Activated CD8-positive, alpha-beta memory T cell treated with anti-CD3 and anti-CD28 coated beads, Interleukin-2, amount 50 U/mL, for 24 hours (primary cell): Measurements from ENCODE around the gene FBN2.
"Not testable (repeated sequence)": the region's sequence is repeated elsewhere in the genome, so short reads cannot be mapped to it uniquely, and the experiment has no call there.

Experiments
- DNase-seq: peaks from one replicate; pipeline ENCODE4 v3.0.0-alpha.2; 2020; ENCODE audit errors: extremely low read depth

The FBN2 gene

DNA sequence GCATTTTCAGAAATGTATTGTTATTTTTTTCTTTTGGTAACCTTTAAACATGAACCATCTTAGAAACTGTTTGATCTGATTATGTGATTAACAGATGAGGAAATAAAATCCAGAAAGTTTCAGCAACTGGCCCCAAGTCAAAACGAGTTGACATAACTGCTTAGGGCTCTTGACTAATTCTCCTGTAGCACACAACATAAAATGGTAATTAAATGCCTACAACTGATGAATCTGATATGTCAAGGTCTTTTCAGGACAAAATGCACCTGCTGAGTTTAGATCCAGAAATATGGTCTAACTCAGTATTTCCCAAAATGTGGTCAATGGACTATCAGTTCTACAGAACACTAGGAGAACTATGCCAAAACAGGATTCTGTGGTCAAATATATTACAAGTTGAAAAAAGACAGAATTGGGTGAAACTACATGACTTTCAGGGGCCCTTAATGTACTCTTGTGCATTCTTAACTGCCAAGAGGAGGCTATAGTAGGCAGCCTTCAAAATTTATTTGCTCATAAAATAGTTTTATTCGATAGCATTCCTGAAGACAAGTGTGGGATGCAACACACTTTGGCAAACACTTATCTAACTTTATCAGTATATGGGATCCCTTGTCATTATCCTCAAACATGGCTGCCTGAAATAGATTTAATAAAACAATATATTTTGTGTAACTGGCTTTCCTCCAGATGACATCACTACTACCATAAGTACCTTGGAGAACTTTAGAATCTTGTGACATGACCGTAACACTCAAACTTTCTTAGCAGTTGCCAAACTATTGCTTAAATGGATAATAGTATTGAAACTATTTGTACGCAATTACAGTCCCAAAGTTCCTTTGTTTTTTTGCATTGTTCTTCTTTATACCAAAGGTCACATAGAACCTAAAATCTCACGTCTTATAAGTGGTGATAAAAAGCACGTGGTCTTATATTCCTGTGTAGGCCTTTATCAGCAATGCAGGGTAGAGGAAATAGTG, 59.4 kb downstream of the FBN2 start:
- no peak for DNase-seq

DNA sequence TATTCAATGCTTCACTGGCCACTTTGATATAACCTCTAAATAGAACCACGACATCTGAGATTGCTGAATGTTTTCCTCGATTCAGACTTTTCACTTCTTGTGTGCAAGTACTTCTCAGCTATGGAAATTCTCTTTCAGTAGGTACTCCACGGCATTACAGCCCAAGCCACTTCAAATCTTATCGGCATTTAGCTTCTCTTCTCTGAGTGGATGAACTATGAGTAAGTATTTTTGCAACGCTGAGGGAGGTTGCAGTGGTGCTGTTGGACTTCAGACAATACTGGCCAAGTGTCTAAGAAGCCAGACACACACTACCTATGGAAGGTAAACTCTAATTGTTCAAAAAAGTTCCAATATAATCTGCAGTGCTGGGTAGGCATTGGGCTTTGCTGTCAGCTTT, 60.1 kb downstream of the FBN2 start:
- DNase-seq: no peak

GRCh38 chr5:128475693-128476092, 62.4 kb downstream of the FBN2 start:
- no peak for DNase-seq

DNA sequence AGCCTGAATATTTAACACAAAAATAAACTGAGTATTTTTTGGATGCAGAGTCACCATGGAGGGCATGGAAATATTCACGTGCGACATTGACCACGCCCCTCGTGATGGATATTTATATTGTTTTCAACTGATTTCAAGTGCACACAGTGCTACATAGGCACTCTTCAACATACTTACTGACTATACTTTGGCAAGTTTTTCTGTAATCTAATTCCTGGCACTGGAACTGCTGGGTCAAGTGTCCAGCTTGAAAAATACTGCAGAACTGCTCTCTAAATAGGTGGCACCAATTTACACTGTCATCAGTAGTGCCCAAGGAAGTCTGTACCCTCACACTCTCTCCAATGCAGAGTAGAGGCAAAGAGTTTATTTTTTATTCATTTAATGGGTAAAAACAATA, 65.1 kb downstream of the FBN2 start:
- DNase-seq: no peak

DNA sequence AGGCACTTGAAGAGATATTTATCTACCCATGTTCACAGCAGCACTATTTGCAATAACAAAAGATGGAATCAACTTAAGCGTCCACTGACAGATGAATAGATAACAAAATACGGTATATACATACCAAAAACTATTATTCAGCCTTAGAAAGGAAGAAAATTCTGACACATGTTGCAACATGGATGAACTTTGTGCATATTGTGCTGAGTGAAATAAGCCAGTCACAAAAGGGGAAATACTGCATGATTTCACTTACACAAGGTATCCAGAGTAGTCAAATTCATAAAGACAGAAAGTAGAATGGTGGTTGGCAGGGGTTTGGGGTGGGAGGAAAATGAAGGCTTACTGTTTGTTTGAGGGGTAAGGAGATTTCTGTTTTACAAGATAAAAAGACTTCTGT, 66.0 kb downstream of the FBN2 start:
- DNase-seq: no peak

- no peak for DNase-seq
These were observed 67.4 kb downstream of the FBN2 start for GRCh38 chr5:128470663-128471062.

GRCh38 chr5:128469912-128470311, 68.1 kb downstream of the FBN2 start:
- DNase-seq: no peak

DNA sequence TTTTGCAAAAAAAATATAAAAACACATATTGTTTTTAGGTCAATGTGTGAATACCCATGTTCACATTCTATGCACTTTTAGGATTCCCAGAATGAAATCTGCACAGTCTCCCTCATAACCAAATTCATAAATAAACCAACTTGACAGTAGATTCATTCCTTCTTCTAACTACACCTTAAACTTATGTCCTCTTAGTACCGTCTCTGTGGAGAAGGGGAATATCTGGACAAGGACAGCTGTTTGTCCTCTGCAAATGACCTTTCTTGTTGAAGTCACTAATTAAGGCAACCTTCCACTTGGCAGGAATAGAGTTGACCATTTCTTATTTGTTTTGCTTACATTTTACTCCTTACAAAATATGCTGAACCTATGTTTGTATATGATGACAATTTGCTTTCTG, 71.1 kb downstream of the FBN2 start:
- no peak for DNase-seq

GRCh38 chr5:128466554-128466953, 71.5 kb downstream of the FBN2 start:
- DNase-seq: no peak

GRCh38 chr5:128464596-128464995, 73.4 kb downstream of the FBN2 start:
- DNase-seq: no peak

GRCh38 chr5:128462330-128462729, 75.7 kb downstream of the FBN2 start:
- no peak for DNase-seq

- DNase-seq: not testable (repeated sequence)
These were observed 80.7 kb downstream of the FBN2 start for GRCh38 chr5:128457147-128457915.

GRCh38 chr5:128455841-128456361, 82.1 kb downstream of the FBN2 start:
- DNase-seq: no peak

DNA sequence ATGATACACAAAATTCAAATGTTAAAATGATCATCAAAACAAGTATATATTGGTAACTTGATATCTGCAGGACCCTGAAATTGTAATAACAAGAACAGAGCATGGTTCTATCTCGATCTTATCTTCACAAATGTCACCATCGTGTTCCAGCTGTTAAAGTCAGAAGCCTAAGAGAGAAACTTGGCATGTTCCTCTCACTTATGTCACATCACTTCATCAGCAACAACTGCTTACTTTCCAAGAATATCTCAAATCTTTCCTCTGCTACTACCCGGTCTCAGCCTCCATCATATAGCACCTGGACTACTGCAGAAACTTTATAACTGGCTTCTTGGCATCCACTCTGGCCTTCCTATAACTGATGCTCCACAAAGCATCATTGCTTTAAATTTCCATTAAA, 84.9 kb downstream of the FBN2 start:
- DNase-seq: no peak

- DNase-seq: not testable (repeated sequence)
These were observed 90.8 kb downstream of the FBN2 start for GRCh38 chr5:128447224-128447623.

- DNase-seq: no peak
These were observed 96.1 kb downstream of the FBN2 start for GRCh38 chr5:128441941-128442350.

DNA sequence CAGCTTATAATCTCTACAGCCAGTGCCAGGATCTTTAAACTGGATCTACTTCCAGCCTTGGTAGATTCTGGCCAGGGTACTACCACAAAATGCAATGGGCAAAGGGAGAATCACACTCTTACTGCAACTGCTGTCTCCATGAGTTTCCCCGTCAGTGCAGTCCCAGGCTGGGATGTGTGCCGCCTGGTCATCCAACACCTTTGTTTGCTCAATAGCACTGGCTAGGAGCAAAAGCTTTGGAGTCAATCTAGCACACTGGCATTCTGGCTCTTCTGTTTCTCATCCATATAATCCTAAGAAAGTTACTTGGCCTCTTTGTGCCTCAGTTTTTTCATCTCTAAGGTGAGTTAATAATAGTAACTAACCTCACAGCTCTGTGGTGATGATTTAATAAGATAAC, 96.9 kb downstream of the FBN2 start:
- no peak for DNase-seq

GRCh38 chr5:128436749-128437188, 101.3 kb downstream of the FBN2 start:
- no peak for DNase-seq

DNA sequence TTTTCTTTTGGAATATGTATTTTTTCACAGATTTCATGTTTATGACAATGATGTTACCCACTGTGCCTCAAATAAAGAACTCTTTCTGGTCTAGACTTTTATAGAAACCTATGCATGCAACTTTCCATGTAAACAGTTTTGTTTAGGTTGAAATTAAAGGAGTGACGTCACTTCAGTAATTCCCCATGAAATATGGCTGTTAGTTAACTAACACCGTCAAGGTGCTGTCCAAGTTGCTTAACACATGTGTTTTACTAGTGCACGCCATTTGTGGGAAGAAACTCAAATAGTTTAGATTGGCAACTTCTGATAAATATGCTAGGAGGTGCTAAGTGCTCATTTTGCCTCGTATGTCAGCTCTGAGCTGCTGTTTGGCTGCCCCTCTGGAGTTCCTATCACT, 102.2 kb downstream of the FBN2 start:
- no peak for DNase-seq

DNA sequence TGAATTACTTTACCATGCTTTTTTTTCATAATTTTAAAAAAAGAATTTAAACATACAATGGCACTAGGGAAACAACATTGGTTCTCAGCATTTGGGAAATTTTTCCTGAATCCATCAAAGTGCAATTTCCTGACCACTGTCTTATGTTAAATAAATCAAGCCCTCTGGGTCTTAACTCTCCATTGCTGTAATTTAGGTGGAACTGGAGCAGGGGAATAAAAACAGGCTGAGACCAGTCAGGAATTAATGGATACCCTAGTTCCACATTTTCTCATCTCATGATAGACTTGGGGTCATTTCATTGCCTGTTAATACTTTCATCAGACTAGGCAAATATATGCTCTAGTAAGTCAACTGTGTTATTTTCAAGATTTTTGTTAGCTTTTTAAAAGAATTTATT, 103.1 kb downstream of the FBN2 start:
- no peak for DNase-seq

DNA sequence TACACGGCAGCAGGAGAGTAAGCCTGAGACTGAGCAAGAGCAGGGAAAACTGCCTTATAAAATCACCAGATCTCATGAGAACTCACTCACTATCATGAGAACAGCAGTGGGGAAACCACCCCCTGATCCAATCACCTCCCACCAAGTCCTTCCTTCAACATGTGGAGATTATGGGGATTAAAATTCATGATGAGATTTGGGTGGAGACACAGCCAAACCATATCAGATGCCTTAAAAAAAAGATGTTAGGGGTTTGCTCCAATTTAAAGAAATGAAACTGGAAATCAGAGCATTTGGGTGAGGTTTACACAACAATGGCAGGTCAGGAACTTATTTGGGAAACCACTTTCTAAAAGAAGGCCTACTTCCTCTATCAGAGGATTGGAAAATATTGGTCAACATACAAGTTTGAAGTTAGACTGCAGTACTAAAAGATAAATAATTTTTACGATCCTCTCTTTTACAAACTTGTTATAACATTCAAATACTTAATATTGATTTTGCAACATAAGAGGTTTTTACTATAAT, 105.1 kb downstream of the FBN2 start:
- no peak for DNase-seq

- DNase-seq: no peak
These were observed 110.1 kb downstream of the FBN2 start for GRCh38 chr5:128427921-128428320.
